Hematopoietic multipotent progenitor cell treated with erythropoietin and hydrocortisone succinate and interleukin-3 and kit ligand, for 6 days (in vitro differentiated cells): ENCODE data around the gene PGC.
A peak's percentile ranks its signal among the peaks of the same experiment; 100 is the strongest.

ENCODE experiments used
- DNase-seq: peaks from one replicate; pipeline ENCODE4 v3.0.0-alpha.2; 2015

Gene PGC

DNA sequence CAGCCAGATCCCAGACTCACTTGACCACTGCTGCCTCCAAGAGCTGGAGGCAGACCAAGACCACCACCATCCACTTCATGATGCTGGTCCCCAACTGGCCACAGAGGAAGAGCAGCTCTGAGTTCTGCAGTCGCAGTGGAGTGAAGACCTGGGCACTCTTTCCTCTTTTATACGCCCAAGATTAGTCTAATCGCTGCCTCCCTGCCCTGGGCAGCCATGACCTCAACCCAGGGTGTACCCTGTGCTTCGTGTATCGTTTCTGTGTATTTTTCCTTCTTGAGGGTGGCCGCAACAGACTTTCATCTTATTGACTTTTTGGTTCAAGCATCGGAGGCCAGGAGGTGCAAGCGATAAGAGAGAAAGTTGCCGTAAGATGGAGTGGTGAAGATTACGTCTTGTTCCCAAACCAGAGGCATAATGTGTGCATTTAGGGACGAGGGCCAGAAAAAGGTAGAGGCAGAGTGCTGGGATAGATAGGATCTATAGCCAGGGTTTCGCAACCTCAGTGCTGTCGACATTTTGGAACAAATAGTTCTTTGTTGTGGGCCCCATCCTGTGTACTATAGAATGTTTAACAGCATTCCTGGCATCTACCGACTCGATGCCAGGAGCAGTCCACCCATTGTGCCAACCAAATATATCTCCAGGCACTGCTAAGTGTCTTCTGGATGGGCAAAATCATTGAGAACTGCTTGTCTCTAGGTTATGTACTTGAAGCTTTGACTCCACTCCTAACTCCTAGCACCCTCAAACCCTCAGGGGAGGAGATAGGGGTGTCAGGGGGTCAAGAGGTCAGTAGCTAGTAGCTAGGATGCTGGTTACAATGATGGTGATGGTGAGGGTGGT, at the start of gene PGC:
Gene PGC (minus strand): TSS at position 142 of the 846 bp plus-strand sequence. CDS start 63 bp downstream, at position 79.
- DNase-seq: no peak

DNA sequence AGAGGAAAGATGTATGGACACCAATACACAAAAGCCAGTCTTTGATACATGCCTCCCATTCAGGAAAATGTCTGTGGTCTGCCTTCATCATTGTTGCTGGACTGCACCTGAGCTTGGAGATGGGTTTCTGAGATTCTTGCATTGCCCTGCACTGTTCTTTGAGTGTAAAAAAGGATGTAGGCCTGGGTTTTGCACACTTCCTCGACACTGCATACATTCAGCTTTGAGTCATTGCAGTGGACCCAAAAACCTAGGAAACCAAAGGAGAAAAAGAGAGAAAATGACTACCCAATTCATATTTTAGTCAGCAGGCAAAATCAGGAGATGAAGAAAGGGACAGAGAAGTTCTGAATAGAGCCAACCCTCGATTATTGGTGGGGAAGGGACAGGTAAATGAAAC, 49.3 kb upstream of the PGC start:
- DNase-seq: no peak

- DNase-seq: no peak
Observed at GRCh38 chr6:41791984-41792383, 44.8 kb upstream of the PGC start.

DNA sequence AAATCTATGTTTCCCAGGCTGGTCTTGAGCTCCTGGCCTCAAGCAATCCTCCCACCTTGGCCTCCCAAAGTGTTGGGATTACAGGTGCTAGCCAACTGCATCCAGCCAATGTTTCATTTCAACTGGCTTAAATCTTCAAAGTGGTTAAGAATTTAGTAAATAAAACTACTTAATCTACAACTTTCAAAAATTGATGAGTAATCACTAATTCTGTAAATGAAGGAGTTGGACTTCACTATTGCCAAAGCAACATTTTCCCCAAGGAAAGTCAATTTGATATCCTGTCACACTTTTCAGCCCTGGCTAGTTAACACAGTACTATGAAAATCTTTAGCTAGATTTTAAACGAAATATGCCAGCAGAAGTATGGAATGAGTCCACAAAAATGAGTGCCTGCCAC, 44.1 kb upstream of the PGC start:
- DNase-seq: no peak

DNA sequence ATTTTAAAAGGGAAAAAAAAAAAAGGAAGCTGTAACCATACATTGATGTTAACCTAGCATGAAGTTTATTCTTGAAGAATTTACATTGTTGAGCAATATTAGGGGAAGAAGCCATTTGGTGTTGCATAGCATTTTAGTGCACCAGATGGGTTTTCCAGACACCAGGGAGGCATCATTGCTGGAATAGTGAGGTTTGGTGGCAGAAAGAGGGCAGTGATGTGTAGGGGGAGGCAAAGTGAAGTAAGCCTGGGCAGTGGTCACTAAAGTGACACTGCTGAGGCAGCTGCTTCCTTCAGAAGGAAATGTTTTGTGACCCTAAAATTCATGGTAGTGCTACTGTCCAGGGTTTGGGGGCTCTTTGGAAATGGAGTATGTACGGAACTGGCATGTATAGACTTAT, 42.8 kb upstream of the PGC start:
- no peak for DNase-seq

- DNase-seq: peak; percentile 55
Observed at GRCh38 chr6:41789390-41789724, 42.2 kb upstream of the PGC start.

DNA sequence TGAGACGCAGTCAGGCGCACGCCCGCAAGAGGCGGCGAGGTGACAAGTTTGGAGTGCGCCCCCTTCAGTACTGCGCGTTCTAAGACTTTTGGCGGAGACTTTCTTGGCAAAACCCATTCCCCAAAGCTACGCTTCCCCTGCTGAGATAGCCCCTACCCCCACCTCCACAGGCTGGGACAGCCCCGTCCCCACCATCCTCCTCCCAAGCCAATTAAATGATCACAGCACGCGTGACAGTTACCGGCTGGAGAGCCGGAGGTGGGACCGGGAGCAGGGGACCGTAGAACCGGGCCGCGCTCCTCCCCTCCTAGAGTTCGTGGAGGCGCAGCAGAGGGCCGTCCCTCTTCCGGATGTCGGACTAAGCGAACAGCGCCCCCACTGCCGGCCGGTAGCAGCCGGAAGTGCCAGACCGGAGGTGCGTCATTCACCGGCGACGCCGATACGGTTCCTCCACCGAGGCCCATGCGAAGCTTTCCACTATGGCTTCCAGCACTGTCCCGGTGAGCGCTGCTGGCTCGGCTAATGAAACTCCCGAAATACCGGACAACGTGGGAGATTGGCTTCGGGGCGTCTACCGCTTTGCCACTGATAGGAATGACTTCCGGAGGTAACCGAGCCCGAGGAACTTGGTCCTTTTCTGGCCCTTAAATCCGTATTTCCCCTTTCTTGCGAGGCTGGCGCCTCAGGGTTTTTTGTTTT, 40.2 kb upstream of the PGC start, which contains the start of gene TOMM6:
Gene TOMM6 (plus strand): TSS at position 476 of the 699 bp plus-strand sequence. CDS start 4 bp downstream, at position 480.
- peak; percentile 97 for DNase-seq

GRCh38 chr6:41786451-41787218, 39.4 kb upstream of the PGC start:
- DNase-seq: peak; percentile 89

DNA sequence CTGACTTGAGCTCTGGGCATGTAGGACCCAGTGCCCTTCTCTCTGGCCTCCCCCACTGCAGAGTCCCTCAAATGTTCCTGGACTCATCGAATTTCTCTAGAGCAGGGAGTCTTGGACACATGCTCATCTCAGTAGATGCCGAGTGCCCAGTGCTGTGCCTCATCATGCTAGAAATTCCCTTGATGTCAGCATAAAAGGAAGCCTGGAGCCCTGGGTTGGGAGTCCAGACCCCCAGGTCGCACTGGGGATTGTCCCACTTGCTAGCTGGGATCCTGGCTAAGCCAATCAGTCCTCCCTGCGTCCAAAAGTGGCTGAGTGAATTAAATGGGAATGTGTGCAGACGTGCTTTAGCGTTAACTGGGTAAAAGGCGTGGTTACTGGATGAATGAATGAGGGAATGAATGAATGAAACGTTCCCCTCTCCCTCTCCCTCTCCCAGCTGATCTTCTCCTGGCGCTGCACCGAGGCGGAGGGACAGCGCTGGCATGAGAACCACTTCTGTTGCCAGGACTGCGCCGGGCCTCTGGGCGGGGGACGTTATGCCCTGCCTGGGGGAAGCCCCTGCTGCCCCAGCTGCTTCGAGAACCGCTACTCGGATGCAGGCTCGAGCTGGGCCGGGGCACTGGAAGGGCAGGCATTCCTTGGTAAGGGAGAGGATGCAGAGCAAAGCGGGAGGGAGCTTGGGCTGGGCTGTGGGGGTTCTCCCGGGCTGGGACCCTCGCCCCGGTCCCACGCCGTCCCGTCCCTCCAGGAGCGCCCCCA, 38.7 kb upstream of the PGC start:
- DNase-seq: no peak

- DNase-seq: no peak
Observed at GRCh38 chr6:41785254-41785653, 38.1 kb upstream of the PGC start.

DNA sequence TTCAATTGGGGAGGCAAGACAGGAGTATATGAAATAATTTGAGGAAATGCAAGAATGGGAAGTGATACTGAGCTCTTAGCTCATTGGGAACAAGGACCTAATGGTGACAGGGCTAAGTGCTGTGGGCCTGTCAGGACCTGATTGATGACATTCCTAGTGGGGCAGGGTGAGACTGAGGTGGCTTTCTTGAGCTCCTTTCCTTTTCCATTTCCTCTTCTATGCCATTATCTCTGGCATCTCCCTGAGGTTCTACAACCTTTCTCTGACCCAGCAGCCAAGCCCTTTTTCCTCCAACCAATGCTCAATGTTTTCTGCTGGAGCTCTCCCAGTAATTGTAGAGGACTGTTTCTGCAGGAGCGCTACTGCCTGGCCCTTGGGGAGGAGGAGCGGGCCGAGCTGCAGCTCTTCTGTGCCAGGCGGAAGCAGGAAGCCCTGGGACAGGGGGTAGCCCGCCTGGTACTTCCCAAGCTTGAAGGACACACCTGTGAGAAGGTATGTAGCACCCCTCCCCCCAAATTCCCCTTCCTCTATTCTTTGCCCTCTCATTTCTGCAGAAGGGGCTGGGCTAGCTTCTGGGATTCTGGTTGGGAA, 37.5 kb upstream of the PGC start:
- DNase-seq: no peak

DNA sequence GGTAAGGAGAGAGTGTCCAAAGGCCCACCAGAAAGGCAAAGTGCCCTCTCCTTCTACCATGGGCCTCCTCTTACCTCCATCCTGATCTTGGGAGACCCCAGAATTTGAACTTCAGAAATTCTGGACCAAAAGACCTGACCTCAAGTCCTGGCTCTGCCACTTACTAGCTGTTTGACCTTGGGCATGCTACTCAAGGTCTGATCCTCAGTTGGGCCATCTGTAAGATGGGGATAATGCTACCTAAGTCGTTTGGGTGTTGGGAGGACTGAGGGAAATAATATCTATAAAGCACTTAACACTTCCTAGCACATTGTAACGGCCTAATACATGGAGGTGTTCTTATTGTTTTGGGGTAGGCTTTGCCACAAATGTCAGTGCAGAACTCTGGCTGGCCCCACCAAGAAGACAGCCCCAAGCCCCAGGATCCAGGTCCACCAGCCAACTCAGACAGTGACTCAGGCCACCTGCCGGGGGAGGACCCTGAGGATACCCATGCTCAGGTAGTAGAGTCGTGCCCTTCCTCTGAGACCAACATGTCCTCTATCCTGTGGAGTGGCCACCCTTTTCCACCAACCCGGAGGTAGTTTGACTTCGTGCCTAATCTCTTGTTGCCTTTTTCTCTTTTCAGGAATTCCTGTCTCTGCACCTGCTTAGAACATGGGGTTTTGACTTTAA, 36.0 kb upstream of the PGC start:
- no peak for DNase-seq

DNA sequence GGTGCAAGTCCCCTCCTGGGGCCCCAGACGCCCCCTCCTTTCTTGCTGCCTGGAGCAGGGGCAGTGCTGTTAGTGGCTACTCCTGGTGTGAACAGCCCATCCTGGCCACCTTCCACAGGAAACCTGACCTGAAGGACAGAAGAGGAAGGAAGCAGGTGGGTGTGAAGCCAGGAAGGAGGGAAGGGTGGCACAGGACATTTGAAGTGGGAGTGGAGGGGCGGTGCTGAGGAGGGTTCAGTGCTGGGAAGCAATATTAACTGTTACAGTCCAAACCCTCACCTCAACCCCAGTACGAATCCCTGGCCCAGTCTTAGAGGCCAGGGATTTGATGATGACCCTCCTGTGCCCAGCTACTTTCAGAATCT, 34.2 kb upstream of the PGC start:
- no peak for DNase-seq

GRCh38 chr6:41780551-41781365, 33.6 kb upstream of the PGC start, which contains the start of gene PRICKLE4:
TSS of gene PRICKLE4 (plus strand) at chr6:41780782. CDS start at chr6:41783474, 2,692 bp downstream.
- peak; percentile 62 for DNase-seq

DNA sequence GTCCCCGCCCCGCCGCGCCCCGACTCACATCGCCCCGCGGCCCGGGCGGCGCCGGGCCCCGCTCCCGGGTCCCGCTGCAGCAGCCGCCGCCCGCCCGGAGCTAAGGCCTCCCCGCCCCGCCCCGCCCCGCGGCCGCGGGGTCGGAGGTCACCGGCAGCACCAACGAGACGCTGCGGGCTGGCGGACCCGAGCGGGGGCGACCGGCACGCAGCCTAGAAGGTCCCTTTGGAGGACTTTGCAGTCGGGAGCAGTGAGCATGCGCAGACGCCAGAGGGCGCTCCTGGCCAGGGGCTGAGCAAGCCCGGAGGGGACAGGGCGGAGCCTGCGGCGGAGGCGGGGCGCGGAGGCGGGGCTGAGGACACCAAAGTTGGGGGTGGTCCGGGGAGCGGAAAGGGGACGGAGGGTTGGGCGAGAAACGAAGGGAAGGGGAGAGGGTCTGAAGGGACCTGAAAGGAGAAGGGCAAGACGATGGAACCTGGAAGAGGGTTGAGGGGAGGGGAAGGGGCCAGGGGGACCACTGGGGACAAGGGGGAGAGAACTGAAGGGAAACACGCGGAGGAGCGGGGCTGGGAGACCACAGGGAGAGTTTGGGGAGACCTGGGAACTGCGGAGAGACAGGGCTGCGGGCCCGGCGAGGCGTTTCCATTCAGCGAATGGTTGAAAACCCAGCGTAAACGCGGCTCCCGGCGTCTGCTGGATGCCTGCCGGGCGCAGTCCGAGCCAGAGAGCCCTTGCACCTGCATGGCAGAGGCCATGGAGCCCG, 32.8 kb upstream of the PGC start, which contains the start of gene FRS3:
Gene FRS3 (minus strand): TSS at position 113 of the 763 bp plus-strand sequence. CDS start 2,913 bp downstream, outside the sequence.
- DNase-seq: peak; percentile 95

DNA sequence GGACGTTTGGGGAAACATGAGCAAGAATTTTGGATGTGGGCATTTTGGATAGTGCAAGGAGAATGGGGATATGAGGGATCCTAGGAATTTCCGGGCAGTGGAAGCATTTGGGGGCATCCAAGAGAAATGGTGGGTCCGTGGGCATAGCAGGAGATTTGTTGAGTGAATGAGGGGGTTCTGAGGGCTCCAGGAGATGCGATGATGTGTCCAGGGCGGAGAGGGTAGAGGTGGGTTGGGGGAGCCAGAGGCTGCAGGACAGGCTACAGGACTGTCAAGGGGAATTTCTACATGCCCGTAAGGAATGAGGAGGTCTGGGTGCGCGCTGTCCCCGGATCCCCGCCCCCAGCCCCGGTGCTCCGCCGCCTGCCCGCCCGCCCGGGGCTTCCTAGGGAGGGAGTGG, 32.1 kb upstream of the PGC start:
- no peak for DNase-seq

DNA sequence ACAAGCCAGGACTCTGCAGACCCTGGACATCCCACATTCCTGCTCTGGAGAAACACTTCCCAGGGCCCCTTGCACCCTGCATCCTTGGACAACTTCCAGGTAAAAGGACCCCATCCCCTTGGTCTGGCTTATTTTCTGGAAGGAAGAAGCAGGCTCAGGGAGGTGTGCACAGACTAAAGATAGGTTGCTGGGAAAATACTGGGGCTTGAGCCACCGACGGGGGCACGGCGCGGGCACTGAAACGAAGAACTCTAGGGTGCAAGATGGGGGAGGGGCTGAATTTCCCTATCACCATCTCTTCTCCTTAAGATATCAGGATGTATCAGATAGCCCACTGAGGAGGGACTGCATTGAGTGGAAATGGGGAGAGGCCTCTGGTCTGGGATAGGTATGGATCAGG, 31.7 kb upstream of the PGC start:
- DNase-seq: no peak

GRCh38 chr6:41777551-41778285, 30.5 kb upstream of the PGC start:
- no peak for DNase-seq

GRCh38 chr6:41775293-41775882, 28.2 kb upstream of the PGC start:
- DNase-seq: no peak
